ENCODE data around the gene VAT1L. TPM values are rescaled to one million over a fixed set of nuclear protein-coding genes. Genes with fewer than 3 reads are reported as not detected.

Gene VAT1L
- total and polyA plus RNA-seq, 2 donors (not counting 1 experiment from before 2014, with no cell fraction given): not detected

- Histone ChIP-seq H3K27ac (ENCODE audit: low read length in 2 of 2) (no peak overlapping the region), H3K9me3 (ENCODE audit: control extremely low read depth in 1 of 3, control insufficient read depth in 2 of 3, insufficient read depth in 1 of 3, low read length in 2 of 3) (no peaks in the 10 kb centered on the region), H3K4me1 (ENCODE audit: control insufficient read depth in 2 of 2, insufficient read depth in 2 of 2, low read length in 2 of 2) (no peaks in the 10 kb centered on the region), H3K4me2 (replicated peaks; ENCODE audit: low read depth, low read length, poor library complexity, severe bottlenecking) (no peak overlapping the region), H3K27me3 (replicated peaks in 1 of 4; ENCODE audit: control extremely low read depth in 1 of 4, control insufficient read depth in 3 of 4, insufficient read depth in 4 of 4, low read length in 3 of 4) (peaks cover 0 to 5% (median 0%) of the 10 kb centered on the region in 4 experiments), H3K36me3 (replicated peaks in 1 of 2; ENCODE audit: control extremely low read depth in 1 of 2, control insufficient read depth in 1 of 2, extremely low read depth in 1 of 2, insufficient read depth in 2 of 2, low read length in 1 of 2) (no peaks in the 10 kb centered on the region), H4K20me1 (ENCODE audit: control insufficient read depth, insufficient read depth, low read length, poor library complexity, severe bottlenecking) (no peaks in the 10 kb centered on the region), H3K4me3 (ENCODE audit: control extremely low read depth in 1 of 5, extremely low read depth in 1 of 5, insufficient read depth in 1 of 5, low read depth in 2 of 5, low read length in 4 of 5) (no peak overlapping the region), H3K79me2 (ENCODE audit: control insufficient read depth, insufficient read depth, low read length) (no peaks in the 10 kb centered on the region), H3K9ac (ENCODE audit: low read length) (no peak overlapping the region), H2AFZ (ENCODE audit: insufficient read depth, low read depth, low read length, poor library complexity, severe bottlenecking) (no peak overlapping the region)
- peaks cover 16% of the 10 kb centered on the region for H3K27me3 Mint-ChIP-seq
- DNase-seq (no peak), ATAC-seq (ENCODE audit: low read depth) (no peak)
- TF ChIP-seq CTCF (IDR thresholded peaks at IDR 0.05): no peak
- H3K9me3 Mint-ChIP-seq (ENCODE audit: insufficient read depth): no peaks in the 10 kb centered on the region
- CTCF ChIA-PET: interaction anchor here (0.7 to 1.0 kb wide), 2 partner anchors 10 to 74 kb away, joined by 3 read pairs; no protein-coding TSS in a partner anchor
- H3K4me1 Mint-ChIP-seq: no peaks in the 10 kb centered on the region
- 100% methylated on average over 1 of the region's 1 CpG for WGBS (ENCODE audit: insufficient coverage)
- H3K4me3 Mint-ChIP-seq: no peak overlapping the region
- intact Hi-C loops (cut with micrococcal nuclease): no loop called here
- POLR2A ChIA-PET: no interaction called here
- no peak overlapping the region for H3K27ac Mint-ChIP-seq
These were observed 237.3 kb downstream of the VAT1L start for GRCh38 chr16:78025631-78026030.

- no peak overlapping the region for H3K4me3 Mint-ChIP-seq
- ATAC-seq (ENCODE audit: low read depth) (no peak), DNase-seq (no peak)
- H3K27ac Mint-ChIP-seq: no peak overlapping the region
- no peak overlapping the region for H3K27ac ChIP-seq (ENCODE audit: low read length in 2 of 2)
- H3K4me2 ChIP-seq (replicated peaks; ENCODE audit: low read depth, low read length, poor library complexity, severe bottlenecking): no peak overlapping the region
- no peaks in the 10 kb centered on the region for H3K4me1 Mint-ChIP-seq
- H2AFZ ChIP-seq (ENCODE audit: insufficient read depth, low read depth, low read length, poor library complexity, severe bottlenecking): no peak overlapping the region
- H3K4me1 ChIP-seq (ENCODE audit: control insufficient read depth in 2 of 2, insufficient read depth in 2 of 2, low read length in 2 of 2): no peaks in the 10 kb centered on the region
- H3K9me3 ChIP-seq (ENCODE audit: control extremely low read depth in 1 of 3, control insufficient read depth in 2 of 3, insufficient read depth in 1 of 3, low read length in 2 of 3): no peaks in the 10 kb centered on the region
- no peak overlapping the region for H3K4me3 ChIP-seq (ENCODE audit: control extremely low read depth in 1 of 5, extremely low read depth in 1 of 5, insufficient read depth in 1 of 5, low read depth in 2 of 5, low read length in 4 of 5)
- no peak overlapping the region for H3K9ac ChIP-seq (ENCODE audit: low read length)
- H3K79me2 ChIP-seq (ENCODE audit: control insufficient read depth, insufficient read depth, low read length): no peaks in the 10 kb centered on the region
- ChIA-PET POLR2A (no interaction called here), CTCF (no interaction called here)
- WGBS (ENCODE audit: insufficient coverage): 82% methylated on average over 1 of the region's 3 CpGs
- intact Hi-C loops (cut with micrococcal nuclease): no loop called here
- H3K9me3 Mint-ChIP-seq (ENCODE audit: insufficient read depth): no peaks in the 10 kb centered on the region
- no peaks in the 10 kb centered on the region for H3K36me3 ChIP-seq (replicated peaks in 1 of 2; ENCODE audit: control extremely low read depth in 1 of 2, control insufficient read depth in 1 of 2, extremely low read depth in 1 of 2, insufficient read depth in 2 of 2, low read length in 1 of 2)
- peaks cover 0 to 5% (median 0%) of the 10 kb centered on the region in 4 experiments for H3K27me3 ChIP-seq (replicated peaks in 1 of 4; ENCODE audit: control extremely low read depth in 1 of 4, control insufficient read depth in 3 of 4, insufficient read depth in 4 of 4, low read length in 3 of 4)
- no peak for TF ChIP-seq EZH2 (IDR thresholded peaks at IDR 0.05; ENCODE audit: borderline replicate concordance, insufficient read depth, low read depth, low read length, poor library complexity, severe bottlenecking)
- no peak for TF ChIP-seq CTCF (IDR thresholded peaks at IDR 0.05)
- peaks cover 20% of the 10 kb centered on the region for H3K27me3 Mint-ChIP-seq
- no peaks in the 10 kb centered on the region for H4K20me1 ChIP-seq (ENCODE audit: control insufficient read depth, insufficient read depth, low read length, poor library complexity, severe bottlenecking)
These were observed 239.7 kb downstream of the VAT1L start for GRCh38 chr16:78028018-78028417.

Other genes with a start within 250 kb of the VAT1L start
- 4.6 and 8.4 TPM in 2 replicates for gene NUDT7, start 66.0 kb upstream of the VAT1L start, total RNA-seq
- gene NUDT7, start 66.0 kb upstream of the VAT1L start, polyA plus RNA-seq: 4.8 and 5.1 TPM in 2 replicates
- not detected in 2 replicates for gene CLEC3A, start 234.0 kb downstream of the VAT1L start, total RNA-seq
- gene CLEC3A, start 234.0 kb downstream of the VAT1L start, polyA plus RNA-seq: not detected in 2 replicates

All from B cell (primary cell).